ENCODE data around the gene ALDH9A1.
"Not testable (repeated sequence)": the region's sequence is repeated elsewhere in the genome, so short reads cannot be mapped to it uniquely, and the experiment has no call there.

Gene ALDH9A1

GRCh38 chr1:165639821-165640623 lies 58.3 kb downstream of the ALDH9A1 start:
- in situ Hi-C loops (cut with HindIII; ENCODE audit: low sequenced_read_pairs): no loop called here
- no peak overlapping the region for H3K4me3 ChIP-seq (ENCODE audit: low read depth, low read length)
- TF ChIP-seq, protein P1, sequence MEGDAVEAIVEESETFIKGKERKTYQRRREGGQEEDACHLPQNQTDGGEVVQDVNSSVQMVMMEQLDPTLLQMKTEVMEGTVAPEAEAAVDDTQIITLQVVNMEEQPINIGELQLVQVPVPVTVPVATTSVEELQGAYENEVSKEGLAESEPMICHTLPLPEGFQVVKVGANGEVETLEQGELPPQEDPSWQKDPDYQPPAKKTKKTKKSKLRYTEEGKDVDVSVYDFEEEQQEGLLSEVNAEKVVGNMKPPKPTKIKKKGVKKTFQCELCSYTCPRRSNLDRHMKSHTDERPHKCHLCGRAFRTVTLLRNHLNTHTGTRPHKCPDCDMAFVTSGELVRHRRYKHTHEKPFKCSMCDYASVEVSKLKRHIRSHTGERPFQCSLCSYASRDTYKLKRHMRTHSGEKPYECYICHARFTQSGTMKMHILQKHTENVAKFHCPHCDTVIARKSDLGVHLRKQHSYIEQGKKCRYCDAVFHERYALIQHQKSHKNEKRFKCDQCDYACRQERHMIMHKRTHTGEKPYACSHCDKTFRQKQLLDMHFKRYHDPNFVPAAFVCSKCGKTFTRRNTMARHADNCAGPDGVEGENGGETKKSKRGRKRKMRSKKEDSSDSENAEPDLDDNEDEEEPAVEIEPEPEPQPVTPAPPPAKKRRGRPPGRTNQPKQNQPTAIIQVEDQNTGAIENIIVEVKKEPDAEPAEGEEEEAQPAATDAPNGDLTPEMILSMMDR (IDR thresholded peaks at IDR 0.05; ENCODE audit: low read depth, low read length, missing control alignments): no peak
- DNase-seq (ENCODE audit: low read depth): no peak

DNA sequence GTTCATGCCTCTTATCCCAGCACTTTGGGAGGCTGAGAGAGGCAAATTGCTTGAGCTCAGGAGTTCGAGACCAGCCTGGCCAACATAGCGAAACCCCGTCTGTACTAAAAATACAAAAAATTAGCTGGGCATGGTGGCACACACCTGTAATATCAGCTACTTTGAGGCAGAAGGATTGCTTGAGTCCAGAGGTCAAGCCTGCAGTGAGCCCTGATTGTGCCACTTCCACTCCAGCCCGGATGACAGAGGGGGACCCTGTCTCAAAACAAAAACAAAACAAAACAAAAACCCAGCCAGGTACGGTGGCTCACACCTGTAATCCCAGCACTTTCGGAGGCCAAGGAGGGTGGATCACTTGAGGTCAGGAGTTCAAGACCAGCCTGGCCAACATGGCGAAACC lies 60.2 kb downstream of the ALDH9A1 start:
- in situ Hi-C loops (cut with HindIII; ENCODE audit: low sequenced_read_pairs); H3K4me3 ChIP-seq (ENCODE audit: low read depth, low read length); DNase-seq (ENCODE audit: low read depth): not testable (repeated sequence)

- no peak overlapping the region for H3K4me3 ChIP-seq (ENCODE audit: low read depth, low read length)
- TF ChIP-seq, protein P1 (IDR thresholded peaks at IDR 0.05; ENCODE audit: low read depth, low read length, missing control alignments): no peak
- peak; percentile 66 for DNase-seq (ENCODE audit: low read depth)
- in situ Hi-C loops (cut with HindIII; ENCODE audit: low sequenced_read_pairs): no loop called here
Observed at GRCh38 chr1:165637427-165637826, 60.9 kb downstream of the ALDH9A1 start.

DNA sequence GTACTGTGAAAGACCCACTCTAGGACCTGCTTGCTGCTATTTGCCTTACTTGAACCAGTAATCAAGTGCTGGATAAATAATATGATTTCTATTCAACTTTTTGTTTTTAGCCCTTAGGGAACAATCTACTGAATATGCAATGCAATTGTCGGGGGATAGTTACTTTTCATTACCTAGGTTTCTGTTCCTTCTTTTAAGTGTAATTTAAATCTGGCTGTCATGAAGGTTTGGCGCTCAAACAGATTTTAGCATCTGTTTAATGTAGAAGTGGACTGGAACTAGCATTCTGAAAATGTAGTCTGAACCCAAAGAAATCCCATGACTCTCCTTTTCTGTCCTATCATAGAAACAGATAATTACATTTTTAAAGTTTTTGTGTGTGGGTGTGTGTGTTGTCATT lies 62.5 kb downstream of the ALDH9A1 start:
- DNase-seq (ENCODE audit: low read depth): no peak
- H3K4me3 ChIP-seq (ENCODE audit: low read depth, low read length): no peak overlapping the region
- in situ Hi-C loops (cut with HindIII; ENCODE audit: low sequenced_read_pairs): no loop called here
- TF ChIP-seq, protein P1 (IDR thresholded peaks at IDR 0.05; ENCODE audit: low read depth, low read length, missing control alignments): no peak

DNA sequence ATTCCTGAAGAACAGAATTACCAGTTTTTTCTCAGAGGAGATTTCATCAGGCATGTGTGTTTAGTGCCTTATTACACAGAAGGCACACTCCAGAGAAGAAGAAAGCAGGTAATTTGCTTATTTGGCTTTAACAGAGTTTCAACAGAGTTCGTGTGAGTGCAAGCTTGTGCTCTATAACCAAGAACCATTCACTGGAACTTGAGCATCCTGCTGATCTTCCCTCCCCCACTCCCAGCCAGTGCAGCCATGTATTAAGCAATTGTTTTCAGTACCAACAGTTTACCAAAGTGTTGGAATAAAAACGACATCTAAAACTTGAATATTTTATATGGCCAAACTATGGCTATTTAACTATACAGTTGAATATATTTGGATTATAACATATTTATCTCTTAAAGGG lies 63.0 kb downstream of the ALDH9A1 start:
- TF ChIP-seq, protein P1 (IDR thresholded peaks at IDR 0.05; ENCODE audit: low read depth, low read length, missing control alignments): no peak
- DNase-seq (ENCODE audit: low read depth): no peak
- no peak overlapping the region for H3K4me3 ChIP-seq (ENCODE audit: low read depth, low read length)
- in situ Hi-C loops (cut with HindIII; ENCODE audit: low sequenced_read_pairs): no loop called here

- H3K4me3 ChIP-seq (ENCODE audit: low read depth, low read length): no peak overlapping the region
- DNase-seq (ENCODE audit: low read depth): no peak
- in situ Hi-C loops (cut with HindIII; ENCODE audit: low sequenced_read_pairs): no loop called here
- TF ChIP-seq, protein P1 (IDR thresholded peaks at IDR 0.05; ENCODE audit: low read depth, low read length, missing control alignments): no peak
Observed at GRCh38 chr1:165634154-165634921, 64.0 kb downstream of the ALDH9A1 start.

DNA sequence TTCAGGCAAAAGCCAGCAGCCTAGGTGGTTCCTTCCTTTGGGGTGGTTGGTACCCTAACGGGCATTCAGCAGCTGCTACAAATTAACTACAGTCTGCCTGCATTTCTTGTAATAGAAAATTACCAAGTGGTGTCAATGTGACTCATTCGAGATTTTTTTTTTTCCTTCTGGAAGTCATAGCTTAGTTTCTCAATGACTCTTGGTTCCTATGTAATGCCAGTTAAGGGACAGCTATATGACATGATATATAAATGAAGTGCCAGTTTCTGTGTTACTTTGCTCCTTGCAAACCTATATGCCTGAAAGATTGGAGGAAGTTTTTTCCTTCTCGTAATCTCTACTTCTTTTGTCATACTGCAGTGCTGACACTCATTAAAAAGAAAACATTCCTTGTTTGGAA lies 64.7 kb downstream of the ALDH9A1 start:
- no peak overlapping the region for H3K4me3 ChIP-seq (ENCODE audit: low read depth, low read length)
- TF ChIP-seq, protein P1 (IDR thresholded peaks at IDR 0.05; ENCODE audit: low read depth, low read length, missing control alignments): no peak
- in situ Hi-C loops (cut with HindIII; ENCODE audit: low sequenced_read_pairs): no loop called here
- DNase-seq (ENCODE audit: low read depth): no peak
